ENCODE measurements around the gene TCF12.

The TCF12 gene

GRCh38 chr15:57215326-57215725 is 296.9 kb downstream of the TCF12 start:
- no peak overlapping the region for H3K4me3 ChIP-seq (ENCODE audit: low read depth, low read length)
- DNase-seq (ENCODE audit: low read depth) = no peak
- no peak for TF ChIP-seq CTCF (IDR thresholded peaks at IDR 0.05; ENCODE audit: control insufficient read depth, extremely low read depth, insufficient read depth)

- DNase-seq (ENCODE audit: low read depth) = no peak
- no peak overlapping the region for H3K4me3 ChIP-seq (ENCODE audit: low read depth, low read length)
- TF ChIP-seq CTCF (IDR thresholded peaks at IDR 0.05; ENCODE audit: control insufficient read depth, extremely low read depth, insufficient read depth) = no peak
These were observed 297.4 kb downstream of the TCF12 start for GRCh38 chr15:57215881-57216280.

- DNase-seq (ENCODE audit: low read depth) = no peak
- no peak overlapping the region for H3K4me3 ChIP-seq (ENCODE audit: low read depth, low read length)
- no peak for TF ChIP-seq CTCF (IDR thresholded peaks at IDR 0.05; ENCODE audit: control insufficient read depth, extremely low read depth, insufficient read depth)
These were observed 297.8 kb downstream of the TCF12 start for GRCh38 chr15:57216288-57216687.

- TF ChIP-seq CTCF (IDR thresholded peaks at IDR 0.05; ENCODE audit: control insufficient read depth, extremely low read depth, insufficient read depth) = no peak
- DNase-seq (ENCODE audit: low read depth) = no peak
- H3K4me3 ChIP-seq (ENCODE audit: low read depth, low read length) = no peak overlapping the region
These were observed 299.5 kb downstream of the TCF12 start for GRCh38 chr15:57217778-57218598.

GRCh38 chr15:57218826-57219576 is 300.6 kb downstream of the TCF12 start:
- no peak for DNase-seq (ENCODE audit: low read depth)
- no peak overlapping the region for H3K4me3 ChIP-seq (ENCODE audit: low read depth, low read length)
- TF ChIP-seq CTCF (IDR thresholded peaks at IDR 0.05; ENCODE audit: control insufficient read depth, extremely low read depth, insufficient read depth) = no peak

GRCh38 chr15:57220205-57220604 is 301.8 kb downstream of the TCF12 start:
- DNase-seq (ENCODE audit: low read depth) = no peak
- TF ChIP-seq CTCF (IDR thresholded peaks at IDR 0.05; ENCODE audit: control insufficient read depth, extremely low read depth, insufficient read depth) = no peak
- H3K4me3 ChIP-seq (ENCODE audit: low read depth, low read length) = no peak overlapping the region
